Panc1 (cell line): ENCODE measurements around the gene LPP. TPM values are rescaled to one million over a fixed set of nuclear protein-coding genes. Genes with fewer than 3 reads are reported as not detected.

Experiments
- ATAC-seq: fragments of 200-7000 bp; cut with Tn5 transposase; 2 replicates; pipeline ENCODE4 v1.9.1; 2020; ENCODE audit warnings: mild to moderate bottlenecking, moderate library complexity
- BruUV-seq: library from RNA; stranded (reverse); fragments of 400-500 nt; replicated peaks from 2 replicates; lab custom pipeline; 2021; lab: Mats Ljungman, UMichigan
- CTCF ChIA-PET: fragments of 300-600 bp; sonication (Branson Sonifier 250); formaldehyde crosslinking; loops from one replicate; lab custom pipeline; 2022; ENCODE audit warnings: antibody characterized with exemption; lab: Charles Lee
- POLR2A ChIA-PET: fragments of 300-600 bp; sonication (Branson Sonifier 250); formaldehyde crosslinking; loops from one replicate; lab custom pipeline; 2022; ENCODE audit warnings: antibody characterized with exemption; lab: Charles Lee
- DNase-seq: peaks from one replicate; pipeline ENCODE4 v3.0.0-alpha.2; 2010; ENCODE audit warnings: low read depth, low spot score
- H3K27ac ChIP-seq: 2 replicates; pipeline ENCODE4 v1.5.1; 2011; ENCODE audit warnings: mild to moderate bottlenecking, low read length, inconsistent platforms
- H3K27me3 ChIP-seq: fragments of 200-500 bp; sonication (Bioruptor generic); 2 replicates; pipeline ENCODE4 v1.6.0; 2014; ENCODE audit warnings: low read length, inconsistent platforms; ENCODE audit not compliant: control insufficient read depth, insufficient read depth
- H3K36me3 ChIP-seq: fragments of 200-500 bp; sonication (Bioruptor generic); 2 replicates; pipeline ENCODE4 v1.5.1; 2014; ENCODE audit warnings: inconsistent platforms, mild to moderate bottlenecking, low read length, moderate library complexity; ENCODE audit not compliant: control insufficient read depth, insufficient read depth
- H3K4me1 ChIP-seq: 2 replicates; pipeline ENCODE4 v1.5.1; 2011; ENCODE audit warnings: inconsistent platforms, mild to moderate bottlenecking, low read length, moderate library complexity; ENCODE audit not compliant: control insufficient read depth, insufficient read depth
- H3K4me3 ChIP-seq, 2 experiments: 2 replicates each; pipeline ENCODE4 v1.5.1; 2011 to 2012; ENCODE audit warnings: low read depth in 2 of 2, low read length in 2 of 2, mild to moderate bottlenecking in 2 of 2, inconsistent platforms in 1 of 2, moderate library complexity in 1 of 2
- H3K9me3 ChIP-seq: fragments of 200-500 bp; sonication (Bioruptor generic); 2 replicates; pipeline ENCODE4 v1.5.1; 2014; ENCODE audit warnings: low read depth, mild to moderate bottlenecking, inconsistent platforms, low read length, moderate library complexity; ENCODE audit not compliant: control insufficient read depth, insufficient read depth
- CTCF ChIP-seq: fragments of 450-650 bp; IDR thresholded peaks from 2 replicates; pipeline ENCODE4 v1.5.1; 2017; ENCODE audit warnings: mild to moderate bottlenecking
- POLR2AphosphoS5 ChIP-seq: IDR thresholded peaks from 2 replicates; pipeline ENCODE4 v1.6.1; 2012; ENCODE audit warnings: mild to moderate bottlenecking, low read depth, low read length, moderate library complexity
- SIN3A ChIP-seq: IDR thresholded peaks from 2 replicates; pipeline ENCODE4 v1.6.1; 2012; ENCODE audit warnings: low read depth, mild to moderate bottlenecking, low read length, moderate library complexity, borderline replicate concordance; ENCODE audit not compliant: insufficient read depth
- TCF7L2 ChIP-seq: IDR thresholded peaks from 2 replicates; pipeline ENCODE4 v1.6.1; 2011; ENCODE audit warnings: mild to moderate bottlenecking, low read depth, low read length, inconsistent platforms
- in situ Hi-C: cut with HindIII; loops from 2 replicates; pipeline ENCODE4 v1.10.0; 2016; ENCODE audit warnings: low sequenced_read_pairs, low pct_unique_long_range_greater_than_20kb
- intact Hi-C: fragments of 100-400 bp; cut with micrococcal nuclease; formaldehyde crosslinking; loops from one replicate; pipeline ENCODE4 v1.10.0; 2022; ENCODE audit not compliant: unreplicated experiment
- total RNA-seq: library from RNA; stranded (reverse); gene quantifications from one replicate; pipeline ENCODE4 v1.2.1, GENCODE V29; 2021; ENCODE audit not compliant: unreplicated experiment
- TF ChIP-seq, protein P1 (sequence below), 2 experiments: IDR thresholded peaks; 2 replicates each; pipeline ENCODE4 v1.6.1; 2011 to 2012; ENCODE audit warnings: low read depth in 2 of 2, control low read depth in 1 of 2, low read length in 1 of 2, mild to moderate bottlenecking in 1 of 2, moderate library complexity in 1 of 2; ENCODE audit not compliant: insufficient read depth in 1 of 2

The LPP gene
- total RNA-seq, 1 experiment from 2014 or later: 90.0 TPM

DNA sequence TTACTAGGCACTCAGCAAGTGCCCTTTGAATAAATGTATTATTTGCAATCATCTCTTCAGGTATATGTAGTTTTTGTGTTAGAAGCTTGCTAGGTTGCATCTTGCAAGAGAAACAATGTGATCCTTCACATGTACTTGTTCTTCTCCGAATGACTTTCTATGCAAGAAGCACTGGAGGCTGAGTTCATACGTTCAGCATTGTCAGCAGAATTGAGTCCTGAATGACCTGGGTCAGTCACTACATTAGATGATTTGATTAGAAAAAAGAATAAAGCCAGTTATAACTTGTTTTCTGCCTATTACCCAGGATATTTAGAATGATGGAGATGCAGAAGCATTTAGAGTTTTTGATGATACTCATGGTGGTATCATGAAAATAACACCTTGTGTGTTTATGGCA lies 538.7 kb downstream of the LPP start:
- intact Hi-C loops: no loop called here
- ChIA-PET CTCF (no interaction called here), POLR2A (no interaction called here)
- no peaks in the 10 kb centered on the region for H3K9me3 ChIP-seq
- TF ChIP-seq POLR2AphosphoS5 (no peak), CTCF (no peak), TCF7L2 (no peak), SIN3A (no peak)
- TF ChIP-seq, protein P1, sequence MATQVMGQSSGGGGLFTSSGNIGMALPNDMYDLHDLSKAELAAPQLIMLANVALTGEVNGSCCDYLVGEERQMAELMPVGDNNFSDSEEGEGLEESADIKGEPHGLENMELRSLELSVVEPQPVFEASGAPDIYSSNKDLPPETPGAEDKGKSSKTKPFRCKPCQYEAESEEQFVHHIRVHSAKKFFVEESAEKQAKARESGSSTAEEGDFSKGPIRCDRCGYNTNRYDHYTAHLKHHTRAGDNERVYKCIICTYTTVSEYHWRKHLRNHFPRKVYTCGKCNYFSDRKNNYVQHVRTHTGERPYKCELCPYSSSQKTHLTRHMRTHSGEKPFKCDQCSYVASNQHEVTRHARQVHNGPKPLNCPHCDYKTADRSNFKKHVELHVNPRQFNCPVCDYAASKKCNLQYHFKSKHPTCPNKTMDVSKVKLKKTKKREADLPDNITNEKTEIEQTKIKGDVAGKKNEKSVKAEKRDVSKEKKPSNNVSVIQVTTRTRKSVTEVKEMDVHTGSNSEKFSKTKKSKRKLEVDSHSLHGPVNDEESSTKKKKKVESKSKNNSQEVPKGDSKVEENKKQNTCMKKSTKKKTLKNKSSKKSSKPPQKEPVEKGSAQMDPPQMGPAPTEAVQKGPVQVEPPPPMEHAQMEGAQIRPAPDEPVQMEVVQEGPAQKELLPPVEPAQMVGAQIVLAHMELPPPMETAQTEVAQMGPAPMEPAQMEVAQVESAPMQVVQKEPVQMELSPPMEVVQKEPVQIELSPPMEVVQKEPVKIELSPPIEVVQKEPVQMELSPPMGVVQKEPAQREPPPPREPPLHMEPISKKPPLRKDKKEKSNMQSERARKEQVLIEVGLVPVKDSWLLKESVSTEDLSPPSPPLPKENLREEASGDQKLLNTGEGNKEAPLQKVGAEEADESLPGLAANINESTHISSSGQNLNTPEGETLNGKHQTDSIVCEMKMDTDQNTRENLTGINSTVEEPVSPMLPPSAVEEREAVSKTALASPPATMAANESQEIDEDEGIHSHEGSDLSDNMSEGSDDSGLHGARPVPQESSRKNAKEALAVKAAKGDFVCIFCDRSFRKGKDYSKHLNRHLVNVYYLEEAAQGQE (IDR thresholded peaks at IDR 0.05; ENCODE audit: insufficient read depth in 1 of 2, low read depth in 2 of 2, low read length in 1 of 2): no peak
- H3K27ac ChIP-seq: no peak overlapping the region
- in situ Hi-C loops: no loop called here
- no peak overlapping the region for H3K4me3 ChIP-seq
- no peak for DNase-seq
- no peak for ATAC-seq
- H3K27me3 ChIP-seq: no peaks in the 10 kb centered on the region
- BruUV-seq: no TSS peak
- no peaks in the 10 kb centered on the region for H3K4me1 ChIP-seq
- H3K36me3 ChIP-seq: no peaks in the 10 kb centered on the region

DNA sequence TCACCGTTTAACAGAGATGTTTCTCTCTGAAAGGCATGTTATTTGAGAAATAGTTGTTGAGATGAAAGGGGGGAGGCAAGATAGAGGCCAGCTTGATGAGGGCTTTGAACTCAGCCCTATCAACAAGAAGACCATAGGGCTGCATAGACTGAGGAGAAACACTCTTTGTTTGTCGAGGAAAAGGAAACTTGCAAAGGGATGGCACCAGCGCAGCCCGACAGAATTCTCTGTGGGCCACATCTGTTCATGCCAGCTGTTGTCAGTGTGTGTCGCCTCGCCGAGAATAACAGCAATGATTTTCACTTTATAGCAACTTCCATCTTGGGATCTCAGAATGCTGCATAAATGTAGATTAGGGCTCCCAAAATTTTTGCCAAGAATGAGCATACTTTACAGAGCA lies 539.5 kb downstream of the LPP start:
- no peaks in the 10 kb centered on the region for H3K4me1 ChIP-seq
- H3K36me3 ChIP-seq: no peaks in the 10 kb centered on the region
- in situ Hi-C loops (no loop called here), intact Hi-C loops (no loop called here)
- no peaks in the 10 kb centered on the region for H3K27me3 ChIP-seq
- H3K27ac ChIP-seq: no peak overlapping the region
- no peaks in the 10 kb centered on the region for H3K9me3 ChIP-seq
- BruUV-seq: no TSS peak
- no peak overlapping the region for H3K4me3 ChIP-seq
- no peak for DNase-seq
- no peak for TF ChIP-seq CTCF
- TF ChIP-seq, protein P1 (IDR thresholded peaks at IDR 0.05; ENCODE audit: insufficient read depth in 1 of 2, low read depth in 2 of 2, low read length in 1 of 2): no peak
- TF ChIP-seq POLR2AphosphoS5: no peak
- no peak for TF ChIP-seq TCF7L2
- no peak for TF ChIP-seq SIN3A
- CTCF ChIA-PET: no interaction called here
- no peak for ATAC-seq
- POLR2A ChIA-PET: no interaction called here
